Measurements from ENCODE around the gene GJA9. TPM values are rescaled to one million over a fixed set of nuclear protein-coding genes. Genes with fewer than 3 reads are reported as not detected.

Gene GJA9
- total and polyA plus RNA-seq, 2 donors (not counting 1 experiment from before 2014, with no cell fraction given), result under 0.01 TPM; not detected in 1

GRCh38 chr1:38875811-38876210 lies 5.6 kb downstream of the GJA9 start:
- Histone ChIP-seq H2AFZ (ENCODE audit: low read length) (no peak overlapping the region), H3K9ac (ENCODE audit: insufficient read depth, low read length) (no peak overlapping the region), H3K27me3 (ENCODE audit: control insufficient read depth, insufficient read depth, low read length) (no peaks in the 10 kb centered on the region), H3K4me2 (ENCODE audit: extremely low read depth, insufficient read depth, low read length) (no peak overlapping the region), H3K4me1 (ENCODE audit: control insufficient read depth, extremely low read depth, insufficient read depth, low read length) (peaks cover 5% of the 10 kb centered on the region), H3K36me3 (ENCODE audit: control insufficient read depth, insufficient read depth, low read length) (no peaks in the 10 kb centered on the region), H3K79me2 (ENCODE audit: control insufficient read depth, insufficient read depth, low read length) (peaks cover 10% of the 10 kb centered on the region), H4K20me1 (ENCODE audit: control insufficient read depth, extremely low read depth, insufficient read depth, low read length) (no peaks in the 10 kb centered on the region), H3K9me3 (ENCODE audit: control insufficient read depth, insufficient read depth, low read depth, low read length) (no peaks in the 10 kb centered on the region), H3K4me3 (replicated peaks in 1 of 4; ENCODE audit: control extremely low read depth in 1 of 4, insufficient read depth in 1 of 4, low read depth in 3 of 4, low read length in 4 of 4) (no peak overlapping the region), H3K27ac (ENCODE audit: insufficient read depth, low read length) (no peak overlapping the region)
- no peak for DNase-seq (ENCODE audit: low read depth in 2 of 2)
- TF ChIP-seq EZH2 (IDR thresholded peaks at IDR 0.05; ENCODE audit: low read length, missing control alignments) (no peak), CTCF (conservative IDR thresholded peaks at IDR 0.05 in 1 of 2, IDR thresholded peaks at IDR 0.05 in 1 of 2; ENCODE audit: low read depth in 1 of 2, low read length in 2 of 2) (no peak)

GRCh38 chr1:38873027-38873969 lies 8.1 kb downstream of the GJA9 start, which contains the start of gene MYCBP:
Gene MYCBP, minus strand, starts transcription at chr1:38873348. Its CDS starts 43 bp downstream, at chr1:38873305.
- no peaks in the 10 kb centered on the region for H3K27me3 ChIP-seq (ENCODE audit: control insufficient read depth, insufficient read depth, low read length)
- H3K4me3 ChIP-seq (replicated peaks in 1 of 4; ENCODE audit: control extremely low read depth in 1 of 4, insufficient read depth in 1 of 4, low read depth in 3 of 4, low read length in 4 of 4), result peak within 1 kb of the TSS; percentile 65 to 94 (median 82)
- H3K4me2 ChIP-seq (ENCODE audit: extremely low read depth, insufficient read depth, low read length), result peak within 1 kb of the TSS; percentile 91
- H2AFZ ChIP-seq (ENCODE audit: low read length), result peak within 1 kb of the TSS; percentile 93
- H3K36me3 ChIP-seq (ENCODE audit: control insufficient read depth, insufficient read depth, low read length), result no peaks in the 10 kb centered on the region
- DNase-seq (ENCODE audit: low read depth in 2 of 2), result peak; percentile 92 to 95
- TF ChIP-seq EZH2 (IDR thresholded peaks at IDR 0.05; ENCODE audit: low read length, missing control alignments) (no peak), CTCF (conservative IDR thresholded peaks at IDR 0.05 in 1 of 2, IDR thresholded peaks at IDR 0.05 in 1 of 2; ENCODE audit: low read depth in 1 of 2, low read length in 2 of 2) (peak in 1 of 2 donors; percentile 4)
- H3K27ac ChIP-seq (ENCODE audit: insufficient read depth, low read length), result peak within 1 kb of the TSS; percentile 34
- peak within 1 kb of the TSS; percentile 63 for H3K9ac ChIP-seq (ENCODE audit: insufficient read depth, low read length)
- peaks cover 5% of the 10 kb centered on the region for H3K4me1 ChIP-seq (ENCODE audit: control insufficient read depth, extremely low read depth, insufficient read depth, low read length)
- H3K9me3 ChIP-seq (ENCODE audit: control insufficient read depth, insufficient read depth, low read depth, low read length), result no peaks in the 10 kb centered on the region
- peaks cover 10% of the 10 kb centered on the region for H3K79me2 ChIP-seq (ENCODE audit: control insufficient read depth, insufficient read depth, low read length)
- H4K20me1 ChIP-seq (ENCODE audit: control insufficient read depth, extremely low read depth, insufficient read depth, low read length), result no peaks in the 10 kb centered on the region

GRCh38 chr1:38872401-38873026 lies 8.9 kb downstream of the GJA9 start:
- Histone ChIP-seq H2AFZ (ENCODE audit: low read length) (peak overlapping the region; percentile 38), H3K4me2 (ENCODE audit: extremely low read depth, insufficient read depth, low read length) (peak overlapping the region; percentile 91), H4K20me1 (ENCODE audit: control insufficient read depth, extremely low read depth, insufficient read depth, low read length) (no peaks in the 10 kb centered on the region), H3K9me3 (ENCODE audit: control insufficient read depth, insufficient read depth, low read depth, low read length) (no peaks in the 10 kb centered on the region), H3K4me3 (replicated peaks in 1 of 4; ENCODE audit: control extremely low read depth in 1 of 4, insufficient read depth in 1 of 4, low read depth in 3 of 4, low read length in 4 of 4) (peak overlapping the region; percentile 49 to 94 (median 70)), H3K9ac (ENCODE audit: insufficient read depth, low read length) (peak overlapping the region; percentile 62), H3K36me3 (ENCODE audit: control insufficient read depth, insufficient read depth, low read length) (no peaks in the 10 kb centered on the region), H3K79me2 (ENCODE audit: control insufficient read depth, insufficient read depth, low read length) (peaks cover 10% of the 10 kb centered on the region), H3K4me1 (ENCODE audit: control insufficient read depth, extremely low read depth, insufficient read depth, low read length) (peaks cover 5% of the 10 kb centered on the region), H3K27me3 (ENCODE audit: control insufficient read depth, insufficient read depth, low read length) (no peaks in the 10 kb centered on the region), H3K27ac (ENCODE audit: insufficient read depth, low read length) (peak overlapping the region; percentile 11)
- TF ChIP-seq CTCF (conservative IDR thresholded peaks at IDR 0.05 in 1 of 2, IDR thresholded peaks at IDR 0.05 in 1 of 2; ENCODE audit: low read depth in 1 of 2, low read length in 2 of 2), result no peak
- DNase-seq (ENCODE audit: low read depth in 2 of 2), result peak; percentile 25 to 27

Data from fibroblast of lung (primary cell).